Ishikawa (cell line): ENCODE data around the gene IBA57.

Experiments
- CREB1 ChIP-seq: IDR thresholded peaks from 2 replicates; pipeline ENCODE4 v1.6.1; 2012; ENCODE audit warnings: low read depth
- RAD21 ChIP-seq: IDR thresholded peaks from 2 replicates; pipeline ENCODE4 v1.6.1; 2012; ENCODE audit warnings: low read depth
- TAF1 ChIP-seq: IDR thresholded peaks from 2 replicates; pipeline ENCODE4 v1.6.1; 2012; ENCODE audit warnings: low read depth, mild to moderate bottlenecking
- YY1 ChIP-seq: IDR thresholded peaks from 2 replicates; pipeline ENCODE4 v1.6.1; 2012; ENCODE audit warnings: low read depth

GRCh38 chr1:228208831-228209551 is 43.4 kb downstream of the IBA57 start:
- TF ChIP-seq YY1: no peak
- TF ChIP-seq TAF1: no peak
- no peak for TF ChIP-seq CREB1
- TF ChIP-seq RAD21: no peak
